Muscle layer of duodenum (tissue), 2 donors: ENCODE data around the gene TCN2.
A peak's percentile ranks its signal among the peaks of the same experiment; 100 is the strongest.

Experiments used
- H3K27ac ChIP-seq: one replicate; pipeline ENCODE4 v1.7.0; 2013; ENCODE audit warnings: mild to moderate bottlenecking, low read length
- H3K27me3 ChIP-seq: one replicate; pipeline ENCODE4 v1.7.0; 2013; ENCODE audit warnings: low read depth, mild to moderate bottlenecking, control low read depth, low read length
- H3K36me3 ChIP-seq, 2 donors: one replicate each; pipeline ENCODE4 v1.7.0; 2013; ENCODE audit warnings: low read length in 2 of 2, control low read depth in 1 of 2, mild to moderate bottlenecking in 1 of 2; ENCODE audit not compliant: insufficient read depth in 2 of 2, control insufficient read depth in 1 of 2
- H3K4me1 ChIP-seq, 2 donors: one replicate each; pipeline ENCODE4 v1.7.0; 2013; ENCODE audit warnings: low read length in 2 of 2, mild to moderate bottlenecking in 2 of 2, control low read depth in 1 of 2, moderate library complexity in 1 of 2; ENCODE audit not compliant: insufficient read depth in 2 of 2, control insufficient read depth in 1 of 2
- H3K4me3 ChIP-seq, 2 donors: one replicate each; pipeline ENCODE4 v1.7.0; 2013; ENCODE audit warnings: low read length in 2 of 2, low read depth in 1 of 2, mild to moderate bottlenecking in 1 of 2
- H3K9me3 ChIP-seq, 2 donors: one replicate each; pipeline ENCODE4 v1.7.0; 2013; ENCODE audit warnings: low read length in 2 of 2, control low read depth in 1 of 2, mild to moderate bottlenecking in 1 of 2; ENCODE audit not compliant: control insufficient read depth in 1 of 2
- donor health status: healthy.

Gene TCN2

DNA sequence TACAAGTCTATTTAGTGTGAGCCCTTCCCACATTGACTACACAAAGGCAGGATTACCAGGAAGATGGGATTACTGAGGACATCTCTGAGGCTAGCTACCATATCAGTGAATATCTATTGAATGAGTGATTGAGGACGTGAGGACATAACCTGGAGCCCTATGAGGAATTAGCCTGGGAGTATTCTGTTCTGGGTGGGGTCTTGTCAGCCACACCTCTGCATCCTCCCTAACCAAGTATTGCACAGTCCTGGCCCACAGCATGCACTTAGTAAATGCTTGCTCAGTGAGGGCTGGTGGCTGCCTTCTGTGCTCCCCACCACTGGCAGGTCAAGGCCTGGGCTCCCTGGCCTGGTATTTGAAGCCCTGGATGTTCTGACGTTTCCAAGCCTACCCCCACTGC, 45.9 kb downstream of the TCN2 start:
- Histone ChIP-seq H3K4me3 (no peak overlapping the region), H3K9me3 (no peaks in the 10 kb centered on the region), H3K27me3 (no peaks in the 10 kb centered on the region), H3K36me3 (no peaks in the 10 kb centered on the region), H3K4me1 (no peaks in the 10 kb centered on the region), H3K27ac (no peak overlapping the region)

- Histone ChIP-seq H3K27ac (no peak overlapping the region), H3K4me1 (no peaks in the 10 kb centered on the region), H3K27me3 (no peaks in the 10 kb centered on the region), H3K4me3 (no peak overlapping the region), H3K9me3 (no peaks in the 10 kb centered on the region), H3K36me3 (no peaks in the 10 kb centered on the region)
Measured at GRCh38 chr22:30654361-30654760, 47.4 kb downstream of the TCN2 start.

- Histone ChIP-seq H3K27ac (no peak overlapping the region), H3K4me3 (no peak overlapping the region), H3K36me3 (no peaks in the 10 kb centered on the region), H3K4me1 (no peaks in the 10 kb centered on the region), H3K27me3 (no peaks in the 10 kb centered on the region), H3K9me3 (no peaks in the 10 kb centered on the region)
Measured at GRCh38 chr22:30655532-30655931, 48.6 kb downstream of the TCN2 start.

DNA sequence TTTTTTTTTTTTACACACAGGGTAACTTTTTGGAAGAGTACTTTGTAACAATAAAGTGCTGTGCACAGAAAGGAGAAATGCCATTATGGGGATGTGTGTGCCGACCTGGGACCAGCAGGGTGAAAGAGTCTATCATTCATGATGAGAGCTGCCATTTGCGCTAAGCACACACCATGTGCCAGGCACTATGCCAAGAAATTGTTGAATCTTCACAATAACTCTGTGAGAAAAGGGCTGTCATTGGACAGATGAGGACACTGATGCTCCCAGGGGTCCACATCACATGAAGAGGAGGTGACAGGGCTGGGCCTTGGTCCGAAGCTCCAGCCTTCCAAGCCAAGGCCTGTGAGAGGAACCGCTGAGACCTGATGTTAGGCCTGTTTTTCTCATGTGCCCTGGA, 55.1 kb downstream of the TCN2 start:
- Histone ChIP-seq H3K4me3 (no peak overlapping the region), H3K4me1 (peaks cover 4 to 7% of the 10 kb centered on the region in 2 donors)

GRCh38 chr22:30664798-30665197, 57.8 kb downstream of the TCN2 start:
- Histone ChIP-seq H3K4me1 (peaks cover 4 to 12% of the 10 kb centered on the region in 2 donors), H3K4me3 (no peak overlapping the region), H3K27ac (no peak overlapping the region), H3K9me3 (no peaks in the 10 kb centered on the region), H3K36me3 (peaks cover 3 to 18% of the 10 kb centered on the region in 2 donors), H3K27me3 (no peaks in the 10 kb centered on the region)

More for the DNA sequence above, 55.1 kb downstream of the TCN2 start:
- no peaks in the 10 kb centered on the region for H3K9me3 ChIP-seq
- H3K27ac ChIP-seq: no peak overlapping the region
- peaks cover 3 to 18% of the 10 kb centered on the region in 2 donors for H3K36me3 ChIP-seq
- no peaks in the 10 kb centered on the region for H3K27me3 ChIP-seq

GRCh38 chr22:30665266-30665665, 58.3 kb downstream of the TCN2 start:
- H3K4me3 ChIP-seq: no peak overlapping the region
- no peaks in the 10 kb centered on the region for H3K9me3 ChIP-seq
- H3K27ac ChIP-seq: no peak overlapping the region
- peaks cover 3 to 18% of the 10 kb centered on the region in 2 donors for H3K36me3 ChIP-seq
- H3K4me1 ChIP-seq: peaks cover 4 to 12% of the 10 kb centered on the region in 2 donors
- no peaks in the 10 kb centered on the region for H3K27me3 ChIP-seq

DNA sequence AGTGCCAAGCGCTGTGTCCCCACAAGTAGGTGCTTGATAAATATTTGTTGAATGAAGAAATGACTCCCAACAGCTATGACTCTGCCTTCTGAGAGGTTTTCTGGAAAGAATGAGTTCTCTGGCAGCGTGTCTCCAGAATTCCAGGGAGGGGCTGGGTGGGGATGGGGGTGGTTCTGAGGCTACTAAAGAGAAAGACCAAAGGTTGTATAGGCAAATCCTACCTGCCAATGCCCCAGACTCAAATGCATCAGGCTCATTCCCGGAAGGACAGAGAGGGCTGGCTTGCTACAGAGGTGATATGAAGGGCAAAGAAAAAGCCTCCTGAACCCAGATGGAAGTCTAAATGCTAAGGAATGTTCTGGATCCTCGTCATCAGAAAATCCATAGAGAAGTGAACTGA, 58.8 kb downstream of the TCN2 start:
- Histone ChIP-seq H3K9me3 (no peaks in the 10 kb centered on the region), H3K27ac (no peak overlapping the region), H3K4me3 (no peak overlapping the region), H3K27me3 (no peaks in the 10 kb centered on the region), H3K36me3 (peaks cover 3 to 18% of the 10 kb centered on the region in 2 donors), H3K4me1 (peaks cover 4 to 12% of the 10 kb centered on the region in 2 donors)

DNA sequence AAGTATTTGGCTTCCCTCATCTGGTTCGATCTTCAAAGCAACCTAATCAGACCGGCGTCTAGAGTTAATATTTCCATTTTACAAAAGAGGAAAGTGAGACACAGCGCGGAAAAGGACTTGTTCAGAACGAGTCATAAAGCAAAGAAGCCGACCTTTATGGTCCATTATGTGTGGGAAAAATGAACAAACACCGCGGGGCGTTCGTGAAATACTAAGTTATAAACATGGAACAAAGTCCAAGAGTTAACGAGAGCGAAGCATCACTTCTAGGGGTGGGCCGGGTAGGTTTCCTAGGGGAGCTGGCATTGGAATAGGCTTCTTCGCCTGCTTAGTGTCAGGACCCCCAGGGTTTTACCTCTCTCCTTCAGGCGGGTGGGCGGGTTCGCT, 60.1 kb downstream of the TCN2 start:
- Histone ChIP-seq H3K27me3 (no peaks in the 10 kb centered on the region), H3K4me1 (peaks cover 4 to 12% of the 10 kb centered on the region in 2 donors), H3K36me3 (peaks cover 3 to 16% of the 10 kb centered on the region in 2 donors), H3K4me3 (peak overlapping the region; percentile 76 to 77), H3K27ac (peak overlapping the region; percentile 70), H3K9me3 (no peaks in the 10 kb centered on the region)

DNA sequence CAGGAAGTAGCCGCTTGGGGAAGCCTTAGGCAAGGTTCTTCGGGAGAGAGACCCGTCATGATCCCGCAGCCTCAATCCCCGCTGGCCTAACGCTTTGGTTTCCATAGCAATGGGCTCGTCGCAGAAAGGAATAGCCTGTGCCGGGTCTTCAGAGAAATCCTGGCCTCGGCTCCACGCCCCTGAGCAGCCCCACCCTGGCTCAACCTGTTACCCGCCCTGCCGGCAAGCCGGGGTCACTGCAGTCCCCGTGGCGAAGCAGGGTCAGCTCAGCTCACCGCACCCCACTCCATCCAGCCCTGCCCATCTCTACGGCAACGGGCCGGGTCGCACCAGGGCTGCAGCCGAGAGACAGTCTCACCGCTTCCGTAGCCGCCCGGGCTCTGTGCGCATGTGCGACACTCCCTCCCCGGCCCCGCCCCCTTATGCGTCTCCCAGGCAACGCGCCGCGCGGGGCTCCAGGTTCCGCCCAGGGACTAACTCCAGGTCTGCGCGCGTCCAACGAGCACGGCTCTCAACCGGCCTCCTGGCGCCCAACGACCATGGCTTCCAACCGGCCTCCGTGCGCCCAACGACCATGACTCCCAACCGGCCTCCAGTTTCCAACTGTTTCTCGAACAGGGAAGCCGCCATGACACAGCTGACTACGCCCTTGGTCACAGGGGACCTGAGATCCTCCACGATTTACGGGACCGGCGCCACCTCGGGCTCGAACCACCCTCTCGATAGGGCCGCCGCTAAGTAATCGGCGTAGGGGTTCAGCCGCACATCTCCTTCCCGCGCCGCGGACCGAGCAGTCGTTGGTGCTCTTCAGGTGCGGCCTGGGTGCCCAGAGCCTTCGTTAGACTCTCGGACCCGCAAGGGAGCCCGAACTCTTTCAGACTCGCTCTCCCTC, 60.8 kb downstream of the TCN2 start, which contains the start of gene DUSP18:
Gene DUSP18 (minus strand): TSS at position 382 of the 892 bp plus-strand sequence. CDS start 3,872 bp downstream, outside the sequence.
- peak within 1 kb of the TSS; percentile 70 for H3K27ac ChIP-seq
- peaks cover 2 to 12% of the 10 kb centered on the region in 2 donors for H3K36me3 ChIP-seq
- no peaks in the 10 kb centered on the region for H3K9me3 ChIP-seq
- peaks cover 4 to 12% of the 10 kb centered on the region in 2 donors for H3K4me1 ChIP-seq
- H3K27me3 ChIP-seq: no peaks in the 10 kb centered on the region
- H3K4me3 ChIP-seq: peak within 1 kb of the TSS; percentile 76 to 77

GRCh38 chr22:30668386-30668710, 61.4 kb downstream of the TCN2 start:
- no peaks in the 10 kb centered on the region for H3K27me3 ChIP-seq
- no peaks in the 10 kb centered on the region for H3K9me3 ChIP-seq
- H3K4me1 ChIP-seq: peaks cover 4 to 12% of the 10 kb centered on the region in 2 donors
- H3K36me3 ChIP-seq: peaks cover 0 to 6% of the 10 kb centered on the region in 2 donors
- H3K4me3 ChIP-seq: peak overlapping the region; percentile 76 to 77
- H3K27ac ChIP-seq: no peak overlapping the region

DNA sequence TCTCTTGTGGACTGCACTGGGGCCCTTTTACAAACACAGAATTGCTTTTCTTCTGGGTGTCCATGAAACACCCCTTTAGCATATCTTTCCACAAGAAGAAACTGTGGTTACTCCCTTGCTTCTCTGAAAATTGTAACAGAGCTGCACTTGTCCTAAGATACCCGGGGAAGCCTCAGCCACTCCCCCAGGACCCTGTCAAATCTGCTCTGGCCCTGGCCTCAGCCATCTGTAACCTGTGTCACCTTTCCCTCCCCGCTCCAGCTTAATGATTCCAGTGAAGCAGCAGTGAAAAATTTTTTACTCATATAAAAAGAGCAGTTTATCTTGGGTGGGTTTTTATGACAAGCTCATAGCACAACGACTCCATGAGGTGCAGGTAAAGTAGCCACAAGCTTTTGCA, 64.1 kb downstream of the TCN2 start:
- H3K36me3 ChIP-seq: no peaks in the 10 kb centered on the region
- H3K4me1 ChIP-seq: peaks cover 4 to 12% of the 10 kb centered on the region in 2 donors
- no peak overlapping the region for H3K4me3 ChIP-seq
- no peak overlapping the region for H3K27ac ChIP-seq
- no peaks in the 10 kb centered on the region for H3K9me3 ChIP-seq
- no peaks in the 10 kb centered on the region for H3K27me3 ChIP-seq
